Aorta (tissue), 5 donors: Measurements from ENCODE around the gene APLP1. TPM values are rescaled to one million over a fixed set of nuclear protein-coding genes. Genes with fewer than 3 reads are reported as not detected.
"Not testable (repeated sequence)": the region's sequence is repeated elsewhere in the genome, so short reads cannot be mapped to it uniquely, and the experiment has no call there.

Source experiments
- ATAC-seq: fragments of 200-7000 bp; cut with Tn5 transposase; one replicate; pipeline ENCODE4 v1.9.1; 2022; ENCODE audit warnings: moderate library complexity; ENCODE audit not compliant: low FRiP score
- DNase-seq, 2 donors: peaks; one replicate each; pipeline ENCODE4 v3.0.0-alpha.2; 2020
- H3K27ac ChIP-seq, 2 donors: one replicate each; pipeline ENCODE4 v1.5.1; 2013; ENCODE audit warnings: low read length in 2 of 2, mild to moderate bottlenecking in 2 of 2, moderate library complexity in 2 of 2, control low read depth in 1 of 2, inconsistent platforms in 1 of 2, low read depth in 1 of 2
- H3K27me3 ChIP-seq, 2 donors: one replicate each; pipeline ENCODE4 v1.6.1; 2013; ENCODE audit warnings: control low read depth in 1 of 2, low read length in 1 of 2, mild to moderate bottlenecking in 1 of 2, moderate library complexity in 1 of 2; ENCODE audit not compliant: insufficient read depth in 2 of 2, control insufficient read depth in 1 of 2
- H3K36me3 ChIP-seq, 2 donors: one replicate each; pipeline ENCODE4 v1.6.1; 2013; ENCODE audit warnings: control low read depth in 1 of 2, low read length in 1 of 2, mild to moderate bottlenecking in 1 of 2; ENCODE audit not compliant: insufficient read depth in 2 of 2, control insufficient read depth in 1 of 2
- H3K4me1 ChIP-seq, 2 donors: one replicate each; pipeline ENCODE4 v1.6.1; 2013; ENCODE audit warnings: low read length in 2 of 2, control low read depth in 1 of 2, mild to moderate bottlenecking in 1 of 2, moderate library complexity in 1 of 2; ENCODE audit not compliant: insufficient read depth in 2 of 2, control insufficient read depth in 1 of 2
- H3K4me3 ChIP-seq, 2 donors: one replicate each; pipeline ENCODE4 v1.5.1; 2013; ENCODE audit warnings: low read length in 2 of 2, control low read depth in 1 of 2, mild to moderate bottlenecking in 1 of 2
- H3K9me3 ChIP-seq: one replicate; pipeline ENCODE4 v1.6.1; 2013; ENCODE audit warnings: mild to moderate bottlenecking, low read length; ENCODE audit not compliant: control insufficient read depth
- WGBS, 2 donors: extraction: QIAGEN DNeasy Blood & Tissue Kit; methylation state at CpG; one replicate each; pipeline ENCODE4 v1.1.7; 2013; 5-methylcytosine and 5-hydroxymethylcytosine counted together
- intact Hi-C, 2 donors: fragments of 100-400 bp; cut with DNase I; formaldehyde crosslinking; loops; one replicate each; pipeline versions ENCODE4 v1.14.2 to v1.15.0; 2022
- polyA plus RNA-seq, 2 donors: library from polyadenylated mRNA; stranded (reverse); fragments of 200-250 nt; gene quantifications; one replicate each; pipeline ENCODE4 v1.2.3, GENCODE V29; 2013
- total RNA-seq, 2 donors: library from RNA; stranded (reverse); fragmentation: NEBNext Ultra II Directional; extraction: Animal tissue kit (Norgen Biotek cat#: 25700); gene quantifications; one replicate each; pipeline ENCODE4 v1.2.1, GENCODE V29; 2021
- donor health status: healthy with polysubstance abuse.
- donor health status: Bipolar disorder and iron deficiency.
- donor health status: DM: no; HTN: no; CAD: no.
- donor health status: DM: no; HTN: no; CAD: no.
- donor health status: DM: yes; HTN: yes; CAD: no.

The APLP1 gene
- total and polyA plus RNA-seq, 4 donors = 7.6 to 23.0 (median 13.2) TPM

DNA sequence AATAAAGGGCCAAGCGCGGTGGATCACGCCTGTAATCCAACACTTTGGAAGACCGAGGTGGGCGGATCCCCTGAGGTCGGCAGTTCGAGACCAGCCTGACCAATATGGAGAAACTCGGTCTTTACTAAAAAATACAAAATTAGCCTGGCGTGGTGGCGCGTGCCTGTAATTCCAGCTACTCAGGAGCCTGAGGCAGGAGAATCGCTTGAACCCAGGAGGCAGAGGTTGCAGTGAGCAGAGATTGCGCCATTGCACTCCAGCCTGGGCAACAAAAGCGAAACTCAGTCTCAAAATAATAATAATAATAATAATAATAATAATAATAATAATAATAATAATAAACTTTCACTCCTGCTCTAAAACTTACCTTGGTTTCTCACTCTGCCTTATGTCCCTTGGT is 42.0 kb downstream of the APLP1 start:
- H3K27me3 ChIP-seq, ATAC-seq, DNase-seq, H3K9me3 ChIP-seq, intact Hi-C loops, H3K4me3 ChIP-seq, H3K4me1 ChIP-seq, H3K27ac ChIP-seq, H3K36me3 ChIP-seq: not testable (repeated sequence)
- 91 to 92% methylated on average over 14 of the region's 14 CpGs for WGBS, 2 donors

DNA sequence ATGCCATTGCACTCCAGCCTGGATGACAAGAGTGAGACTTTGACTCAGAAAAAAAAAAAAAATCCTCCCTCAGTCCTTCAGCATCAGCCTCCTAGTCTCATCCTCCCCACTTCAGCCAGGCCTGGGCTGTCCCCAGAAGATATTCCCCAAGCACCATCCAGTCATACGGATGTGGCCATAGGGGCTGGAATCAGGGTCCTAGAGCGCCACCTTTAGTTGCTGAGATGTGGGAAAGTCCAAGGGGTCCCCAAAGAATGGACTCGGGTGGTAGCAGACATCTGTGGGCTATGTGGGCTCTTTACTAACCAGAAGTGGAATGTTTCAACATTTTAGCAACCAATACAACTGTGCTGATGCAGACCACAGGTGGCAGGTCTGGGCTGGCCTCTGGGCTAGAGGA is 42.8 kb downstream of the APLP1 start:
- ATAC-seq (no peak), DNase-seq (no peak)
- H3K27me3 ChIP-seq = no peaks in the 10 kb centered on the region
- no peak overlapping the region for H3K27ac ChIP-seq
- H3K36me3 ChIP-seq = no peaks in the 10 kb centered on the region
- intact Hi-C loops = no loop called here
- H3K9me3 ChIP-seq = no peaks in the 10 kb centered on the region
- H3K4me3 ChIP-seq = no peak overlapping the region
- WGBS, 2 donors = 42 to 43% methylated on average over 3 of the region's 3 CpGs
- no peaks in the 10 kb centered on the region for H3K4me1 ChIP-seq

GRCh38 chr19:35911790-35912189 is 43.4 kb downstream of the APLP1 start:
- 45 to 51% methylated on average over 5 of the region's 5 CpGs for WGBS, 2 donors
- H3K9me3 ChIP-seq = no peaks in the 10 kb centered on the region
- intact Hi-C loops = no loop called here
- no peaks in the 10 kb centered on the region for H3K27me3 ChIP-seq
- H3K36me3 ChIP-seq = no peaks in the 10 kb centered on the region
- no peaks in the 10 kb centered on the region for H3K4me1 ChIP-seq
- no peak overlapping the region for H3K4me3 ChIP-seq
- ATAC-seq = no peak
- no peak overlapping the region for H3K27ac ChIP-seq
- no peak for DNase-seq

- Histone ChIP-seq H3K27me3 (no peaks in the 10 kb centered on the region), H3K4me1 (no peaks in the 10 kb centered on the region), H3K4me3 (no peak overlapping the region), H3K9me3 (no peaks in the 10 kb centered on the region), H3K27ac (no peak overlapping the region), H3K36me3 (no peaks in the 10 kb centered on the region)
- ATAC-seq (no peak), DNase-seq (no peak)
- intact Hi-C loops = no loop called here
- 33 to 34% methylated on average over 7 of the region's 7 CpGs for WGBS, 2 donors
Measured at GRCh38 chr19:35913589-35913988, 45.2 kb downstream of the APLP1 start.

DNA sequence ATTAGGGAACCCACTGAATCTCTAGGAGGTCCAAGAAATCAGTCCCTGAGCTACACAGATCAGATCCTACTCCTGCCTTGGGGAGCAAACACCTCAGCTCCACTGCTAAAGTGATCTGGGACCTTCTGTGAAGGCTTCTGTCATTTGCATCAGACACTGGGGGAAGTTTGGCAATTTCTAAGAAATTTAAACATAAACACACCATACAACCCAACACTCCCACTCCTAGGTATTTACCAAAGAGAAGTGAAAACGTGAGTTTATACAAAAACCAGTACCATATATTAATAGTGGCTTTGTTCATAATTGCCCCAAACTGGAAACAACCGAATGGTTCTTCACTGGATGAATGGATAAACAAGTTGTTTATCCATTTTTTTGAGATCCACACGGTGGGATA is 47.1 kb downstream of the APLP1 start:
- H3K36me3 ChIP-seq = no peaks in the 10 kb centered on the region
- H3K27me3 ChIP-seq = no peaks in the 10 kb centered on the region
- ATAC-seq = no peak
- H3K27ac ChIP-seq = no peak overlapping the region
- no peaks in the 10 kb centered on the region for H3K9me3 ChIP-seq
- DNase-seq = no peak
- no peak overlapping the region for H3K4me3 ChIP-seq
- intact Hi-C loops = no loop called here
- WGBS, 2 donors = 64 to 65% methylated on average over 3 of the region's 3 CpGs
- H3K4me1 ChIP-seq = no peaks in the 10 kb centered on the region

- WGBS, 2 donors = 89 to 90% methylated on average over 11 of the region's 11 CpGs
- Histone ChIP-seq H3K9me3 (no peaks in the 10 kb centered on the region), H3K4me3 (no peak overlapping the region), H3K27ac (no peak overlapping the region), H3K4me1 (no peaks in the 10 kb centered on the region), H3K36me3 (no peaks in the 10 kb centered on the region), H3K27me3 (no peaks in the 10 kb centered on the region)
- intact Hi-C loops = no loop called here
- no peak for DNase-seq
- no peak for ATAC-seq
Measured at GRCh38 chr19:35919306-35919705, 50.9 kb downstream of the APLP1 start.

GRCh38 chr19:35921012-35921411 is 52.6 kb downstream of the APLP1 start:
- Histone ChIP-seq H3K9me3 (peaks cover 5% of the 10 kb centered on the region), H3K4me3 (no peak overlapping the region), H3K36me3 (no peaks in the 10 kb centered on the region), H3K27me3 (peaks cover 0 to 2% of the 10 kb centered on the region in 2 donors), H3K4me1 (no peaks in the 10 kb centered on the region), H3K27ac (no peak overlapping the region)
- DNase-seq = no peak
- WGBS, 2 donors = 82 to 84% methylated on average over 6 of the region's 6 CpGs
- intact Hi-C loops = no loop called here
- ATAC-seq = no peak

DNA sequence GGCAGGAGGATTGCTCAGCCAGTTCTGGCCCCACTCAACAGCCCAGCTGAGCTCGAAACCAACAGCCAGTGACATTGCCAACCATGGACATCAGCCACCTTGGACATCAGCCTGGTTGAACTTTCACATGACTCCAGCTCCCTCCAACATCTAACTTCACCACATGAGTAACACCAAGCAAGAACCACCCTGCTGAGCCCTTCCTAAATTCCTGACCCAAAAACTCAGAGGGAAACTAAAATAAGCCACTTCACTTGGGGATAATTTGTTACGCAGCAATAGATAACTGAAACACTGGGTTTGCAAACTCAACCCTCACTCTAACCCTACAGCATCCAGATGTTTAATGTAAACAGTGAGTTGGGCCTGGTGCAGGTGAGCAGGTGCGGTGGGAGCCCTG is 57.1 kb downstream of the APLP1 start:
- DNase-seq = no peak
- Histone ChIP-seq H3K27me3 (peaks cover 0 to 2% of the 10 kb centered on the region in 2 donors), H3K9me3 (peaks cover 5% of the 10 kb centered on the region), H3K4me1 (no peaks in the 10 kb centered on the region), H3K27ac (no peak overlapping the region), H3K36me3 (no peaks in the 10 kb centered on the region), H3K4me3 (no peak overlapping the region)
- intact Hi-C loops = no loop called here
- 76 to 87% methylated on average over 3 of the region's 3 CpGs for WGBS, 2 donors
- no peak for ATAC-seq

DNA sequence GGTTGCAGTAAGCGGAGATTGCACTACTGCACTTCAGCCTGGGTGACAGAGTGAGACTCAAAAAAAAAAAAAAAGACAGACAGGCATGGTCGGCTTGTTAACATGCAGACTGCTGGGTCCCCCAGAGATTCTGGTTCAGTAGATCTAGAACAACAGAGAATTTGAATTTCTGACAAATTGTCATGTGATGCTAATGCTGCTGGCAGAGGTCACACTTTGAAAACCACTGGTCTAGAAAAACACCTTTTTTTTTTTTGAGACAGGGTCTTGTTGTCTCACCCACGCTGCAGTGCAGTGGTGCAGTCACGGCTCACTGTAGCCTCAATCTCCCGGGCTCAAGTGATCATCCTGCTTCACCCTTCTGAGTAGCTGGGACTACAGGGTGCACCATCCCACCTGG is 60.1 kb downstream of the APLP1 start:
- no peaks in the 10 kb centered on the region for H3K4me1 ChIP-seq
- WGBS, 2 donors = 65 to 74% methylated on average over 5 of the region's 5 CpGs
- no peaks in the 10 kb centered on the region for H3K36me3 ChIP-seq
- H3K27ac ChIP-seq = no peak overlapping the region
- no peak for ATAC-seq
- intact Hi-C loops = no loop called here
- peaks cover 5% of the 10 kb centered on the region for H3K9me3 ChIP-seq
- peaks cover 0 to 2% of the 10 kb centered on the region in 2 donors for H3K27me3 ChIP-seq
- H3K4me3 ChIP-seq = no peak overlapping the region
- DNase-seq = no peak
